Inferior parietal cortex (tissue), 1 donor: ENCODE measurements around the gene CPHXL2.

Experiments
- DNase-seq: peaks from one replicate; pipeline ENCODE4 v3.0.0-alpha.2; 2016; ENCODE audit errors: extremely low spot score

Gene CPHXL2

GRCh38 chr16:75676909-75677308 lies at the start of gene CPHXL2:
Gene CPHXL2, minus strand, starts transcription at chr16:75677009. Its CDS starts 10 bp downstream, at chr16:75676999.
- DNase-seq, result no peak

GRCh38 chr16:75726390-75726789 lies 49.6 kb upstream of the CPHXL2 start, which contains the start of gene CPHXL:
Gene CPHXL, minus strand, starts transcription at chr16:75726490. Its CDS starts 48 bp downstream, at chr16:75726442.
- no peak for DNase-seq

GRCh38 chr16:75718452-75718851 lies 41.6 kb upstream of the CPHXL2 start:
- DNase-seq, result no peak

- DNase-seq, result no peak
Measured at GRCh38 chr16:75714661-75715060, 37.9 kb upstream of the CPHXL2 start.

DNA sequence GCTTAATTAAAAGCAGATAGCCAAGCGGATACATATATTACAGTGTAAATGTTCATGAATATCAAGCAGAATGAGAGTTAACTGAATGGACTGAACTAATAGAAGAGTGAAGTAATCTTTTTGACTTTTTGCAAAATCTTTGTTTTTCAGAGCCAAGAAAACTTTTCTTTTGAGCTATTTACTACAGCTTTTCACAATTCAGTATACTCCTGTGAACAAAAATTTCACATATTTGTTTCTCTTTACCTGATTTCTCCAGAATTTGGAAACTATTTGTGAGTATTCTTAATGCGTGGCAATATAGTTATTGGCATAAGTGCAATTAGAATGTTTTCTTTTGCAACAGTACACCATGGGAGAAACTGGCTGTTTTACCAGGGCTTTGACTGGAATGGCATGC lies 33.5 kb upstream of the CPHXL2 start:
- DNase-seq, result no peak

- DNase-seq, result no peak
Measured at GRCh38 chr16:75703306-75703705, 26.5 kb upstream of the CPHXL2 start.

DNA sequence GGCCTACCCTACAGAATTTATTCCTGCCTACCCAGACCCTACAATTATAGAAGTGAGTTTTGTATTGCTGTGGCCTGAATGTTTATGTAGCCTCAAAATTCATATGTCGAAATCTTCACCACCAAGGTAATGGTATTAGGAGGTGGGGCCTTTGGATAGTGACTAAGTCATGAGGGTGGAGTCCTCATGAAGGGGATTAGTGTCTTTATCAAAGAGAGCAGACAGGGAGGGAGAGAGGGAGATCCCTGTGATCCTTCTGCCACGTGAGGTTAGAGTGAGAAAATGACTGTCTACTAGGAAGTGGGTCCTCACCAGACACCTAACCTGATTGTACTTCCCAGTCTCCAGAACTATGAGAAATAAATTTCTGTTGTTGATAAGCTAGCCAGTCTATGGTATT lies 25.4 kb upstream of the CPHXL2 start:
- peak; percentile 4 for DNase-seq

- no peak for DNase-seq
Measured at GRCh38 chr16:75701361-75701760, 24.6 kb upstream of the CPHXL2 start, which contains the start of gene DUXB. Gene DUXB, minus strand, starts transcription at chr16:75701461. Its CDS starts 43 bp downstream, at chr16:75701418.

DNA sequence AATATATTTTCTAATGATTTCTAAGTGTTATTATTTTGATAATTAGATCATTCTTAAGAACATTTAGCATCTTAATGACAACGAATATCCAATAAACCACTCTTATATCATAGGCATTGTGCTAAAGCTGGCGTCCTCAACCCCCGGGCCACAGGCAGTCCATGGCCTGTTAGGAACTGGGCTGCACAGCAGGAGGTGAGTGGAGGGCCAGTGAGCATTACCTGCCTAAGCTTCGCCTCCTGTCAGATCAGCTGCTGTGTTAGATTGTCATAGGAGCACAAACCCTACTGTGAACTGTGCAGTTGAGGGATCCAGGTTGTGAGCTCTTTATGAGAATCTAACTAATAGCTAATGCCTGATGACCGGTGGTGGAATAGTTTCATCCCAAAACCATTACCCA lies 20.8 kb upstream of the CPHXL2 start:
- no peak for DNase-seq

DNA sequence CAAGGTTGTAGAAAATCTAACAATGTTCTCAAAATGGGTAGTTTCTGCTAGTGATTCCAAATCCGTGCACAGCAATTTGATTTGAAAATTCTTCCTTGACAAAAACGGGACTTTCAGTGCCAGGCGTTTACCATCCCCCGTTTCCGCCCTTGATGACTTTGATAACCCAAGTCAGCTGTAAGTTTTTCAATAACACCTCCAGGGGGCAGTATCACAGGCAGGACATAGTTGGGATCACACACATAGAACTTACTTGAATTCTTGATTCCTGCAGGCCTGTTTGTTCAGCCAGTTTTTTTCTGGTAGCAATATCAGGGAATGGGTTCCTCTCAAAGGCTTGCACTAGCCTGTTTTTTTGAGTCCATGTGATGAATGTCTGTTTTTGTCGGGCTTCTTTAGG lies 18.9 kb upstream of the CPHXL2 start:
- no peak for DNase-seq

- no peak for DNase-seq
Measured at GRCh38 chr16:75687361-75687760, 10.6 kb upstream of the CPHXL2 start.

DNA sequence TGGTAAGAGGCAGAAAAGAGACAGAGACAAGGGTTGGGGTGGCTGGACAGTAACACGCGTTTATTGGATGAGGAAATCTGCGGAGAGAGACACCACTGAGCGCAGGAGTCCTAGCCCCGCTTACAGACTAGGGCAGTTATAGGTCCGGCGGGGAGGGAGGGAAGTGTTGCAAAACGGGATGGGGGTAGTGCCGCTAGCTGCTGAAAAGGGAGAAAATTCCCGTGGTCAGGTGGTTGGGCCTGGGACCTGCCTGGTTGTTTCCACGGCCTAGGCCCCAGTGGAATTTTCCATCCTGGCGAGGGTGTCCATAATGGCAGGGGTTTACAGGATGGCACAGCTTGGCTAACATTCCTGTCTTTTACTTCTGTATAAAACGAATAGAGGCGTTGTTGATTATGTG lies 5.5 kb upstream of the CPHXL2 start:
- DNase-seq, result no peak

- no peak for DNase-seq
Measured at GRCh38 chr16:75679366-75679765, 2.6 kb upstream of the CPHXL2 start.

DNA sequence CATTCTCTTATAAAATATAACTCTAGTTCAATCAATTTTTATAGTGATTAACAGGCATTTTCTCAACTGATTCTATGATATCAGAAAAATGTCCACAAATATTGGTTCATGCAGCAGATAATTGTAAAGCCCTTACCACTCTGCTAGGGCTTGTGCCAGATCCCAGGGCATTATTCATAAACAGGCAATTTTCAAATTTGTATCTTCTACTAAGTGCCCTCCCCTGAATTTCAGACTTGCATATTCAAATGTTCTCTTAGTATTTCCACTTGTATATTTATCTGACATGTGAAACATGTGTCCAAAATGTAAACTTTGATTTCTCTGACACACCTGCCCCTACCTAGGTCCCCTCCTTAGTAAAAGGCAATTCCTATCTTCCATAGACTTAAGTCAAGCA lies 9.3 kb downstream of the CPHXL2 start:
- DNase-seq, result no peak

DNA sequence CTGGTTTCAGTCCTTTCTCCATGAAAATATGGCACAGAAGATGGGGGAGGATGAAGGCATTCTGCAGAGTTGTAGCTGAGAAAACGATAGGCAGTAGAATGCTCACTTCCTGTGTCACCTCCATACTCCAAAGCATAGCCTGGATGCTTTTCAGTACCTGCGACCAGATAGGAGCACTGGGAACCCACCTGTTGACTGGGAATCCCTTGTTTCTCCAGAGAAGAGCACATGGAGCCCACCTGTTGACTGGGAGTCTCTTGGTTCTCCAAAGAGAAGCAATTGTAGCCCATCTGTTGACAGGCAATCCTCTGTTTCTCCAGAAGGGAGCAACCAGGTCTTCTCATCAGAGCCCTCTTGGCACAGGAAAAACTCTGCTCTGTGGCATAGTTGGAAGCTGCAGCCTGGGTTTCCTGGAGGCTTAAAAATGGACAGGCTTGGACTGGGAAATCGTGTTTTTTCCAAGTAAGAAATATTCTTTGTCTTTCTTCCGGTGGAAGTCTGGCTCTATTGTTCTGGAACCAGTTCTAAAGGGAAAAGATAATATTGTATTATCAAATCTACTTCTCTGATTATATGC lies 16.0 kb downstream of the CPHXL2 start:
- DNase-seq, result no peak

DNA sequence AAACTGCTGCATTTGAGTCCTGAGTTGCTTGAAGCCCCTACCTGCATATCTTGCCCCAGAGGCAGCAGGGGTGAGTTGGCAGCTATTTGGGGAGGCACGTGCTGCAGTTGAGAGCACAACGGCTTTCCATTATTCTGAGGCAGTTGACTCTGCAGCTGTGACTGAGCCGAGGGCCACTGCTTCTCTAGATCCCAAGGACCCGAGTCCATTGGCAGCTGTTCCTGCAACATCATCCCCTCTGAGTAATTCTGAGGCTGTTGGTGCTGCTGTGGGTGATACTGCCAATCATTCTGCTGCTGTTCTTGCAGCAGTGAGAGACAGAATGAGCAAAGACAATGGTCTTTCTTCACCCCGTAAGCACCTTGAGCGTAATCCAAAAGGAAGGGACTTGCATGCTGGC lies 16.5 kb downstream of the CPHXL2 start:
- DNase-seq, result no peak

DNA sequence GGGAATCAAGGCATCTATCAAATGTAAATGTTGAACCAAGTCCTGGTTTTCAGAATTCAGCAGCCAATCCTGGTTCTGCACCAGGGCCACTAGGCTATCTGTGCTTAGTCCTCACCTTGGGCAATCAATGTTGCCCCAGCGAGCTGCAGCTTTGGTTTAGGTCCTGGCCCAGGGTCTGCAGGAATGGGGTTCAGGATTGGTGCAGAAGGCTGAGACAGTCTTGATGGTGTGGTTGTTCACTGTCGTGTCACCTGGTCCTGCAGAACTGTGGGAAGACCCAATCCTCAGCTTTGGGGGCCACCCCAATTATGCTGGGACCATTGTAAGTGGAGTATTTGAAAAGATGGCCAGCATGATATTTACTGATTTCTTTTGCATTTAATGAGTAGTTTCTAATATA lies 18.6 kb downstream of the CPHXL2 start:
- DNase-seq, result no peak

DNA sequence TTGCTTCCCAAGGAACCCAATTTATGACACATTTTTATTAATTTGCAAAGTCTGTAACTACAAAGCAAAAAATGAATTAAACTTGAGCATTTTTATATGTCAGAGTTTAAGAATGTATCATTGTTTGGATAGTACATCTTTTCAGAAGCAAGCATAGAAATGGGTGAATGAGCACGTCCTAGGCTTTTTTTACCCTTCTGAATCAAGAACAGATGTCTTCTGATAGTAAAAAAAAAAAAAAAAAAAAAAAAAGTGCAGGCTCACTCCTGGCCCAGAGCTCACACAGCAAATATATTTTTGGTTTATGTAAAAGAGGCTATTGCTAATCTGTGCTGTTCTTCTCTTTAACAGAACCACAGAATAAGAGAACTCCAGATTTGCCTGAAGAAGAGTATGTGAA lies 22.9 kb downstream of the CPHXL2 start:
- no peak for DNase-seq

- peak; percentile 85 for DNase-seq
Measured at GRCh38 chr16:75648265-75649076, 28.3 kb downstream of the CPHXL2 start.

- DNase-seq, result peak; percentile 97
Measured at GRCh38 chr16:75647492-75648264, 29.1 kb downstream of the CPHXL2 start, which contains the start of the genes KARS1 and TERF2IP. Gene KARS1, minus strand, starts transcription at chr16:75647665. Its CDS starts 26 bp downstream, at chr16:75647639. Gene TERF2IP, plus strand, starts transcription at chr16:75647773. Its CDS starts 110 bp downstream, at chr16:75647883.

- no peak for DNase-seq
Measured at GRCh38 chr16:75647112-75647491, 29.7 kb downstream of the CPHXL2 start.
